H1 (cell line): Measurements from ENCODE around the gene MGMT. TPM values are rescaled to one million over a fixed set of nuclear protein-coding genes. Genes with fewer than 3 reads are reported as not detected.

Experiments
- KDM4A ChIP-seq: IDR thresholded peaks from one replicate; pipeline ENCODE4 v1.7.1; 2012; ENCODE audit warnings: low read depth, mild to moderate bottlenecking, moderate library complexity, low read length, inconsistent platforms; ENCODE audit not compliant: severe bottlenecking
- RBBP5 ChIP-seq: IDR thresholded peaks from 2 replicates; pipeline ENCODE4 v1.7.1; 2012; ENCODE audit warnings: low read depth, mild to moderate bottlenecking, inconsistent platforms, low read length, moderate library complexity, borderline replicate concordance
- SP1 ChIP-seq: IDR thresholded peaks from 2 replicates; pipeline ENCODE4 v1.6.1; 2011; ENCODE audit warnings: low read depth, low read length
- polyA plus RNA-seq, 7 experiments: library from polyadenylated mRNA; depleted of rRNA in 3 of 7; stranded (reverse) in 5 of 7; unstranded in 2 of 7; fragments of >200 nt in 5 of 7; fragments of 200-250 nt in 2 of 7; gene quantifications; 1 replicate in 5 of 7; 2 replicates in 1 of 7; 4 replicates in 1 of 7; pipeline versions ENCODE4 v1.2.1 to v1.2.3, GENCODE V29; 2011 to 2013; ENCODE audit warnings: missing spikeins in 2 of 7, mixed read lengths in 2 of 7
- total RNA-seq: library from RNA; stranded (reverse); fragmentation: NEBNext Ultra II Directional; extraction: Animal tissue kit (Norgen Biotek cat#: 25700); gene quantifications from 2 replicates; pipeline ENCODE4 v1.2.1, GENCODE V29; 2021

The MGMT gene
- total and polyA plus RNA-seq, 2 of the 8 experiments (the other 6 are each of a cell fraction or from before 2014, with no cell fraction given): 9.9 to 10.7 TPM

DNA sequence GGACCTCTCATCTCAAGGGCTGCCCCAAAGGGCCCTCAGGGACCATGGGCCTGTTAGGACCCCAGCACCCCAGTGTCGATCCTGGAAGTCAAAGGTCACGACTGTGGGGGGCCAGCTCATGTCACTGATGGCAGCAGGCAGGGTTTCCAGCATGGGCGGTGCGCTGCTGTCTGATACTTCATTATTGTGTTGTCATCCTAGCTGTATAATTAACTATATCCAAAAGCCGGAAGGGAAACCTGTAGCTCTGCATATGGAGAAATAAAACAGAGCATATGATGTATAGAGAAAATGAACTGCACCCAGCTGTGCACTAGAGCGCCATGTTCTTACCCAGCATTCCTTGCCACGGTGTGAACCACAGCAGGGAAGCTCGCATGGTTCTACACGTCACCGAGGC, 300.7 kb downstream of the MGMT start (continued):
- TF ChIP-seq KDM4A: no peak
- TF ChIP-seq RBBP5: no peak
- TF ChIP-seq SP1: no peak
